A673 (cell line): ENCODE results near the gene BAAT.

ENCODE experiments used
- CTCF ChIP-seq: fragments of 300-800, 200-600 bp; sonication (generic); conservative IDR thresholded peaks from 2 replicates; pipeline ENCODE4 v1.5.1; 2017; ENCODE audit warnings: low read depth, mild to moderate bottlenecking, antibody characterized with exemption, low read length, moderate library complexity, mixed read lengths
- EZH2 ChIP-seq: fragments of 200-600 bp; sonication (generic); IDR thresholded peaks from 2 replicates; pipeline ENCODE4 v1.6.1; 2017; ENCODE audit warnings: borderline replicate concordance, low read depth, mild to moderate bottlenecking, mixed read lengths, antibody characterized with exemption, low read length; ENCODE audit not compliant: poor library complexity, severe bottlenecking

- TF ChIP-seq CTCF (no peak), EZH2 (no peak)
Observed at GRCh38 chr9:101323129-101323528, 61.7 kb downstream of the BAAT start.
